Measurements from ENCODE around the gene PCSK6. TPM values are rescaled to one million over a fixed set of nuclear protein-coding genes. Genes with fewer than 3 reads are reported as not detected.

Gene PCSK6
- total and polyA plus RNA-seq, 7 donors = 2.9 to 10.3 (median 6.4) TPM

DNA sequence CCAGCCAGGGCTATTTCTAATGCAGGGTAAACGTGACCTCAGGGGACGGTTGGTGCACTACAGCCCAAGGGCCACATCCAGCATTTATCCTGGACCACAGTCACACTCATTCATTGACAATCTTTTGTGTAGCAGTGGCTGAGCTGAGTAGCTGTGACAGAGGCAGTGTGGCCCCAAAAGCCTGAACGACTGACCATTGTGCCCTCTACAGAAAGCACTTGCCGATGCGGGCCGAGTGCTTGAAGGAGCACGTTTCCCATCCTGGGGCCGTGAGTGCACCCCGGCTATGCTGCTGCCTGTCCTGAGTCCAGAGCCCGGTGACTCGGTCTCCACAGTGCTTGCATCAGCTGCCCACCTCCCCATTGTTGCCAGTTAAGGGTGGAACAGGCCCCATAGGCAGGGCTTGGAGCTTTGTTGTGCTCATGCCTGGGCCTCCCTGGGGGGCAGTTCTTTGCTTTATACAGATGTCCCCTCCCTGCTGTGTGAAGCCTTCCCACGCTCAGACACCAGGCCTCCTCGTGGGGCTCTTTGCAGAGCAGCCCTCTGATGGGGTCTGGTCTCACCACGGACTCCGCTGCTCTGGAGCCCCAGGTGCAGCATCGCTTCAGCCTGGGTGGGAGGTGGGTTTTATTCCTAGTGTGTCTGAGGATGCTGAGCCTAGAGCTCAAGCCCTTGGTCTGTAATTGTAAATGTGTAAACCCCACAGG, 181.5 kb downstream of the PCSK6 start:
- H3K4me3 ChIP-seq = no peak overlapping the region
- peak; percentile 55 for DNase-seq
- peaks cover 0 to 15% (median 0%) of the 10 kb centered on the region in 3 donors for H3K27me3 ChIP-seq
- intact Hi-C loops (cut with DNase I) = no loop called here
- H3K27ac ChIP-seq = no peak overlapping the region
- H3K4me1 ChIP-seq = no peaks in the 10 kb centered on the region
- 86% methylated on average over 16 of the region's 16 CpGs for WGBS, 2 donors
- H3K36me3 ChIP-seq = no peaks in the 10 kb centered on the region
- H3K9me3 ChIP-seq = no peaks in the 10 kb centered on the region
- TF ChIP-seq, protein P1, sequence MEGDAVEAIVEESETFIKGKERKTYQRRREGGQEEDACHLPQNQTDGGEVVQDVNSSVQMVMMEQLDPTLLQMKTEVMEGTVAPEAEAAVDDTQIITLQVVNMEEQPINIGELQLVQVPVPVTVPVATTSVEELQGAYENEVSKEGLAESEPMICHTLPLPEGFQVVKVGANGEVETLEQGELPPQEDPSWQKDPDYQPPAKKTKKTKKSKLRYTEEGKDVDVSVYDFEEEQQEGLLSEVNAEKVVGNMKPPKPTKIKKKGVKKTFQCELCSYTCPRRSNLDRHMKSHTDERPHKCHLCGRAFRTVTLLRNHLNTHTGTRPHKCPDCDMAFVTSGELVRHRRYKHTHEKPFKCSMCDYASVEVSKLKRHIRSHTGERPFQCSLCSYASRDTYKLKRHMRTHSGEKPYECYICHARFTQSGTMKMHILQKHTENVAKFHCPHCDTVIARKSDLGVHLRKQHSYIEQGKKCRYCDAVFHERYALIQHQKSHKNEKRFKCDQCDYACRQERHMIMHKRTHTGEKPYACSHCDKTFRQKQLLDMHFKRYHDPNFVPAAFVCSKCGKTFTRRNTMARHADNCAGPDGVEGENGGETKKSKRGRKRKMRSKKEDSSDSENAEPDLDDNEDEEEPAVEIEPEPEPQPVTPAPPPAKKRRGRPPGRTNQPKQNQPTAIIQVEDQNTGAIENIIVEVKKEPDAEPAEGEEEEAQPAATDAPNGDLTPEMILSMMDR (IDR thresholded peaks at IDR 0.05) = no peak
- TF ChIP-seq POLR2A (IDR thresholded peaks at IDR 0.05) = no peak
- no peak for TF ChIP-seq POLR2AphosphoS5 (IDR thresholded peaks at IDR 0.05)
- TF ChIP-seq EP300 (IDR thresholded peaks at IDR 0.05) = no peak

DNA sequence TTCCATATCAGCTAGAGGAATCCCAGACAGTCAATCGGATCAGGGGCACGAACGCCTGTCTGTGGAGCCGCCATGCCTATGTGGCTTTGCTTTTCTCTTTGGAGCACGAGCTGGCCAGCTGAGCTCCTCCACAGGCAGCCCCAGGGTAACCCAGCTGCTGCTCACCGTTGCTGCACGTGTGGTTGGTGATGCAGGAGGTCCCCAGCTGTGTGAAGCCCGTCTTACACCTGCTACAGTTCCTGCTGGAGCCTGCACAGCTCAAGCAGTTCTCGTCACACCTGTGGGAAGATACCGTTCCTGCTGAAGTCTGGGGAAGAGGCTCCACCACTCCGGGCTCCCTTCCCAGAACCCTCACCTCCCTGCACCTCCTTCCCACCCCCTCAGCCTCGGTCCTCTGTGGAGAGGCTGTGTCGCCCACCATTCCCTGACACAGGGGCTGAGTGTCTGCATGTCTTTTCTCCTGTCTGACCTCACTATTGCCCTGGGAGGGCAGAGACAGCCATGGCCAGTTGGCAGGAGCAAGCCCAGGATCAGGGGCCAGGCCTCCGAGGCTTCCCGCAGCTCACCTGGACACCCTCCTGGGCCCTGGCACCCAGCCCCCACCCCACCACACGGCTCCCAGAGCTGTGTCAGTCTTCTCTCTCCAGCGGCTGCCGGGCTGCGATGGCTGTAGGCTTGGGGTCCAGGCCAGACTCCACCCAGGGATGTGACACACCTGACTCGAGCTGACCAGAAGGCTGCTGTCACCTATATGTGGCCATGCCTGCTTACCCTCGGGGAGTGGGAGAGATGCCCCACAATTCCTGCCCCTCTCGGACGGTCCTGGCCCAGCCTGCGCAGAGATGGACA, 182.2 kb downstream of the PCSK6 start:
- Histone ChIP-seq H3K9me3 (no peaks in the 10 kb centered on the region), H3K27ac (no peak overlapping the region), H3K4me1 (no peaks in the 10 kb centered on the region), H3K36me3 (no peaks in the 10 kb centered on the region), H3K4me3 (no peak overlapping the region), H3K27me3 (peaks cover 0 to 15% (median 0%) of the 10 kb centered on the region in 3 donors)
- intact Hi-C loops (cut with DNase I) = no loop called here
- DNase-seq = peak; percentile 46
- WGBS, 2 donors = 84 to 86% methylated on average over 24 of the region's 24 CpGs
- TF ChIP-seq, protein P1 (IDR thresholded peaks at IDR 0.05) = no peak
- no peak for TF ChIP-seq EP300 (IDR thresholded peaks at IDR 0.05)
- TF ChIP-seq POLR2A (IDR thresholded peaks at IDR 0.05) = no peak

DNA sequence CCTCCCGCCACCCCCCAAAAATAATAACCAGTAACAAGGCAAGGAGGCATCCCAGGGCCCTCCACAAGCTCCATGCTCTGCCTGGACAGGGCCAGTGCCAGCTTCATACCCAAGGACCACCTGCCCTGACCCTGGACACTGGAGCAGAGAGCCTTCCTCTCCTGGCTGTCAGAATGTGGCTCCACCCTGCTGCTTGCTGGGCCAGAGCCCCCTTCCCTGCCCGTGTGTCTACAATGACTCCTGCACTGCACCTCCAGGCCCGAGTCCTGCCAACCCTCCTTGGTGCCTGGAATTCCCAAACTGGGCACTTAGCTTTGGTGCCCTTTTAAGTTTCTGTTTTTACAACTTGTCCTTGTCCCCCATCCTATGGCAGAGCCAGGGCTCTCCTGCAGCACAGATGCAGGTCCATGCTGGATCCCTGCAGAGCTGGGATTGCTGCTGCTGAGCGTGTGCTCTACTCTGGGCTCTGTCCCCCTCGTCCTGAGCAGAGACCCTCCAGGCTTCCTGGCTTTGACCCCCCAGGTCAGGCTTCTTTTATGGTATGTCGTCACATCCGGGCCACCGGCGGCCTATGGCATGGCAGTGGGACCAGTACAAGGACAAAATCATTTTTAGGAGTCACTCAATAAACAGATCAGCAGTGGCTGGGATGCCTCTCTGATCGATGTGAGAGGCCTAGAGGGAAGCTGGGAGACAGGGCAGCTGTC, 183.0 kb downstream of the PCSK6 start:
- 80 to 84% methylated on average over 10 of the region's 10 CpGs for WGBS, 2 donors
- intact Hi-C loops (cut with DNase I) = no loop called here
- DNase-seq = no peak
- Histone ChIP-seq H3K27me3 (peaks cover 0 to 15% (median 0%) of the 10 kb centered on the region in 3 donors), H3K4me3 (no peak overlapping the region), H3K27ac (no peak overlapping the region), H3K36me3 (no peaks in the 10 kb centered on the region), H3K4me1 (no peaks in the 10 kb centered on the region), H3K9me3 (no peaks in the 10 kb centered on the region)
- TF ChIP-seq POLR2AphosphoS5 (IDR thresholded peaks at IDR 0.05) (no peak), EP300 (IDR thresholded peaks at IDR 0.05) (no peak), POLR2A (IDR thresholded peaks at IDR 0.05) (no peak)
- TF ChIP-seq, protein P1 (IDR thresholded peaks at IDR 0.05) = no peak

DNA sequence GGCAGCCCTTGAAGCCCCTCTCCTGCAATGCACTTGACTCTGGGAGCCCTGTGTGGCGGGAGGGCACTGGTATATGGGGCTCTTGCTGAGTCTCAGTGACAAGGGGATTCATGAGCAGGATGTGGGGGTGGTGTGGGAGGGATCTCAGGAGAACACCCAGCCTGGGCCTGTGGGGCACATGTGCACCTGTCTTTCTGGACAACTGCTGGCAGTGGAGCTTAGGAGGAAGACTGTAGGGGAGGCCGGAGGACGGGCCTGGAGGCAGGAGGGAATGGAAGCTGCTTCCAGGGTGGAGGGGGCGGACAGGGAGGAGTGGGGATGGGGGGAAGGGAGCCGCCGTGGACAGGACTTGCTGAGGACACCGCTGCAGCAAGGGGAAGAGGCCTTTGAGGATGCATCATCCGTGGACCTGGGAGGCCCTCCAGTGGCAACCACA, 183.7 kb downstream of the PCSK6 start:
- DNase-seq = no peak
- Histone ChIP-seq H3K9me3 (no peaks in the 10 kb centered on the region), H3K27me3 (peaks cover 0 to 15% (median 0%) of the 10 kb centered on the region in 3 donors), H3K36me3 (no peaks in the 10 kb centered on the region), H3K4me1 (no peaks in the 10 kb centered on the region), H3K27ac (no peak overlapping the region), H3K4me3 (no peak overlapping the region)
- TF ChIP-seq POLR2A (IDR thresholded peaks at IDR 0.05) (no peak), POLR2AphosphoS5 (IDR thresholded peaks at IDR 0.05) (no peak), EP300 (IDR thresholded peaks at IDR 0.05) (no peak)
- TF ChIP-seq, protein P1 (IDR thresholded peaks at IDR 0.05) = no peak
- 84 to 89% methylated on average over 8 of the region's 8 CpGs for WGBS, 2 donors
- intact Hi-C loops (cut with DNase I) = no loop called here

Measured in sigmoid colon (tissue), 7 donors.